ENCODE data around the gene FLAD1.
"Not testable (repeated sequence)": the region's sequence is repeated elsewhere in the genome, so short reads cannot be mapped to it uniquely, and the experiment has no call there.

The FLAD1 gene

GRCh38 chr1:154973344-154974101 lies 9.6 kb upstream of the FLAD1 start:
- TF ChIP-seq CTCF (conservative IDR thresholded peaks at IDR 0.05; ENCODE audit: control insufficient read depth, insufficient read depth, low read depth, low read length), result peak; percentile 29
- H3K4me3 ChIP-seq (ENCODE audit: control insufficient read depth, low read depth, low read length), result peak overlapping the region; percentile 88
- DNase-seq (ENCODE audit: low read depth), result peak; percentile 97

GRCh38 chr1:154974102-154974807 lies 8.9 kb upstream of the FLAD1 start, which contains the start of gene CKS1B:
TSS of gene CKS1B (plus strand) at chr1:154974681. CDS start at chr1:154974746, 65 bp downstream.
- DNase-seq (ENCODE audit: low read depth), result peak; percentile 100
- peak within 1 kb of the TSS; percentile 88 for H3K4me3 ChIP-seq (ENCODE audit: control insufficient read depth, low read depth, low read length)
- no peak for TF ChIP-seq CTCF (conservative IDR thresholded peaks at IDR 0.05; ENCODE audit: control insufficient read depth, insufficient read depth, low read depth, low read length)

- peak overlapping the region; percentile 88 for H3K4me3 ChIP-seq (ENCODE audit: control insufficient read depth, low read depth, low read length)
- DNase-seq (ENCODE audit: low read depth), result peak; percentile 93
- no peak for TF ChIP-seq CTCF (conservative IDR thresholded peaks at IDR 0.05; ENCODE audit: control insufficient read depth, insufficient read depth, low read depth, low read length)
These were observed 8.2 kb upstream of the FLAD1 start for GRCh38 chr1:154974808-154975408.

- DNase-seq (ENCODE audit: low read depth), result peak; percentile 55
- no peak for TF ChIP-seq CTCF (conservative IDR thresholded peaks at IDR 0.05; ENCODE audit: control insufficient read depth, insufficient read depth, low read depth, low read length)
- peak overlapping the region; percentile 88 for H3K4me3 ChIP-seq (ENCODE audit: control insufficient read depth, low read depth, low read length)
These were observed 7.6 kb upstream of the FLAD1 start for GRCh38 chr1:154975409-154976059.

GRCh38 chr1:154977762-154978161 lies 5.4 kb upstream of the FLAD1 start:
- H3K4me3 ChIP-seq (ENCODE audit: control insufficient read depth, low read depth, low read length), result not testable (repeated sequence)

GRCh38 chr1:154978360-154978759 lies 4.8 kb upstream of the FLAD1 start:
- no peak overlapping the region for H3K4me3 ChIP-seq (ENCODE audit: control insufficient read depth, low read depth, low read length)
- no peak for TF ChIP-seq CTCF (conservative IDR thresholded peaks at IDR 0.05; ENCODE audit: control insufficient read depth, insufficient read depth, low read depth, low read length)
- no peak for DNase-seq (ENCODE audit: low read depth)

More at GRCh38 chr1:154977762-154978161, 5.4 kb upstream of the FLAD1 start:
- DNase-seq (ENCODE audit: low read depth), result not testable (repeated sequence)
